ENCODE measurements around the gene POPDC2. TPM values are rescaled to one million over a fixed set of nuclear protein-coding genes. Genes with fewer than 3 reads are reported as not detected.
A peak's percentile ranks its signal among the peaks of the same experiment; 100 is the strongest.

POPDC2 gene
- total and polyA plus RNA-seq, 10 donors: 3.1 to 9.8 (median 6.9) TPM

- TF ChIP-seq CTCF (IDR thresholded peaks at IDR 0.05 in 8 of 11, conservative IDR thresholded peaks at IDR 0.05 in 3 of 11): no peak
- TF ChIP-seq POLR2A (IDR thresholded peaks at IDR 0.05): no peak
- no peak for TF ChIP-seq POLR2AphosphoS5 (IDR thresholded peaks at IDR 0.05)
- Histone ChIP-seq H3K4me3 (peak overlapping the region; percentile 52 to 85 (median 70)), H3K27ac (peak overlapping the region; percentile 69 to 99 (median 96)), H3K36me3 (peaks cover 0 to 28% (median 26%) of the 10 kb centered on the region in 6 donors), H3K27me3 (replicated peaks in 1 of 7) (no peaks in the 10 kb centered on the region), H3K4me1 (peaks cover 11 to 51% (median 29%) of the 10 kb centered on the region in 6 donors), H3K9me3 (no peaks in the 10 kb centered on the region)
- intact Hi-C loops (cut with DNase I; ENCODE audit: low total_unique reads): no loop called here
- no peak for DNase-seq
- WGBS, 5 donors: 6 to 11% (median 8%) methylated on average over 6 of the region's 6 CpGs
Measured at GRCh38 chr3:119677641-119677934, 17.2 kb upstream of the POPDC2 start.

GRCh38 chr3:119676771-119677640 lies 16.6 kb upstream of the POPDC2 start, which contains the start of gene COX17:
Gene COX17 (minus strand): TSS chr3:119677406. CDS start chr3:119677310, 96 bp downstream.
- Histone ChIP-seq H3K4me3 (peak within 1 kb of the TSS; percentile 52 to 85 (median 70)), H3K4me1 (peaks cover 12 to 55% (median 30%) of the 10 kb centered on the region in 6 donors), H3K9me3 (no peaks in the 10 kb centered on the region), H3K27me3 (replicated peaks in 1 of 7) (no peaks in the 10 kb centered on the region), H3K36me3 (peaks cover 0 to 34% (median 29%) of the 10 kb centered on the region in 6 donors), H3K27ac (peak within 1 kb of the TSS; percentile 69 to 99 (median 96))
- TF ChIP-seq POLR2A (IDR thresholded peaks at IDR 0.05): peak in 2 of 3 donors; percentile 17 to 66
- peak in 1 of 11 experiments; percentile 6 for TF ChIP-seq CTCF (IDR thresholded peaks at IDR 0.05 in 8 of 11, conservative IDR thresholded peaks at IDR 0.05 in 3 of 11)
- TF ChIP-seq POLR2AphosphoS5 (IDR thresholded peaks at IDR 0.05): peak; percentile 91 to 95 (median 94)
- intact Hi-C loops (cut with DNase I; ENCODE audit: low total_unique reads): no loop called here
- DNase-seq: peak; percentile 97
- WGBS, 5 donors: 0 to 1% (median 1%) methylated on average over 37 to 53 of the region's 54 CpGs

GRCh38 chr3:119676020-119676419 lies 15.6 kb upstream of the POPDC2 start:
- no peaks in the 10 kb centered on the region for H3K9me3 ChIP-seq
- 38 to 73% (median 56%) methylated on average over 1 of the region's 1 CpG for WGBS, 5 donors
- peak overlapping the region in 7 of 8 donors; percentile 61 to 85 (median 72) for H3K4me3 ChIP-seq
- peaks cover 0 to 44% (median 36%) of the 10 kb centered on the region in 6 donors for H3K36me3 ChIP-seq
- peak overlapping the region; percentile 69 to 99 (median 96) for H3K27ac ChIP-seq
- no peaks in the 10 kb centered on the region for H3K27me3 ChIP-seq (replicated peaks in 1 of 7)
- peaks cover 12 to 55% (median 30%) of the 10 kb centered on the region in 6 donors for H3K4me1 ChIP-seq
- DNase-seq: no peak
- no peak for TF ChIP-seq POLR2AphosphoS5 (IDR thresholded peaks at IDR 0.05)
- no peak for TF ChIP-seq CTCF (IDR thresholded peaks at IDR 0.05 in 8 of 11, conservative IDR thresholded peaks at IDR 0.05 in 3 of 11)
- no peak for TF ChIP-seq POLR2A (IDR thresholded peaks at IDR 0.05)
- intact Hi-C loops (cut with DNase I; ENCODE audit: low total_unique reads): no loop called here

Data from spleen (tissue), 11 donors.